Mammary epithelial cell (primary cell): ENCODE measurements around the gene WDR81.

Source experiments
- EZH2 ChIP-seq: IDR thresholded peaks from 2 replicates; pipeline ENCODE4 v1.6.1; 2012; ENCODE audit warnings: low read length, inconsistent platforms, borderline replicate concordance
- TF ChIP-seq, protein P1 (sequence below), 2 donors: IDR thresholded peaks in 1 of 2; conservative IDR thresholded peaks in 1 of 2; 2 replicates each; pipeline ENCODE4 v1.5.1; 2011 to 2012; ENCODE audit warnings: inconsistent platforms in 2 of 2, low read length in 2 of 2, mild to moderate bottlenecking in 2 of 2, control low read depth in 1 of 2, low read depth in 1 of 2; ENCODE audit not compliant: insufficient read depth in 1 of 2; ENCODE audit errors: extremely low read depth in 1 of 2

DNA sequence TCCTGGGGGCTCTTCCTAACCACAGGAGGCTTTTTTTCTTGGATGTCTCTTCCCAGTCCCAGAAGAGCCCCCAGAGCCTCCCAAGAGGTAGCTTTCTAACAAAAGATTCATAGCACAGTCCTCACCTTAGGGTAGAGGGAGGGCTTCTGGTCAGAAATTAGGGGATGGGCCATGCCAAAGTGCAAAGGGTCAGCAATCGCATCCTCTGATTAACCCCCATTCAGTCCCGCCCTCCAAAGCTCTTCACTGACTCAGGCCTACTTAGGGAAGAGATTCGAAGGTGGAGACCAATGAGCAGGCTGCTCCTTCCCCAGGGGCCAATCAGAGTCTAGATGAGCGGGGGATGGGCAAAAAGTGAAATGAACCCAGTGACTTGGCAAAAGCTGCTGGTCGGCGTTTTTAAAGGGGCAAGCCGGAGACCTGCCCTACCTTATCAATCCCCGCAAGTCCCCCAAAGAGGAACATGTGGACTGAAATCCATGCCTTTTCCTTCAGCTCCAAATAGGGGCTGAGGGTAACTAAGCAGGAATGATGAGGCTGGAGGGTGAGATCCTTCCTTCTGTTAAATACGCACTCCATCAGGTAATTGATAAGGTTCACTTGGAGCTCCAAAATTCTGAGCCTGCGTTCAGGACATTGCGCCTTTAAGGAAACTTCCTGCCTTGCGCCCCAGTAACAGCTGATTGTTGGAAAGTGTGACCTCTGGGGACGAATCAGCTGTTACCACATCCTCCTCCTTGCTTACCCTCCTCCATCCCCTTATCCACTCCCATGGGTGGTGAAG, 7.4 kb upstream of the WDR81 start:
- TF ChIP-seq, protein P1, sequence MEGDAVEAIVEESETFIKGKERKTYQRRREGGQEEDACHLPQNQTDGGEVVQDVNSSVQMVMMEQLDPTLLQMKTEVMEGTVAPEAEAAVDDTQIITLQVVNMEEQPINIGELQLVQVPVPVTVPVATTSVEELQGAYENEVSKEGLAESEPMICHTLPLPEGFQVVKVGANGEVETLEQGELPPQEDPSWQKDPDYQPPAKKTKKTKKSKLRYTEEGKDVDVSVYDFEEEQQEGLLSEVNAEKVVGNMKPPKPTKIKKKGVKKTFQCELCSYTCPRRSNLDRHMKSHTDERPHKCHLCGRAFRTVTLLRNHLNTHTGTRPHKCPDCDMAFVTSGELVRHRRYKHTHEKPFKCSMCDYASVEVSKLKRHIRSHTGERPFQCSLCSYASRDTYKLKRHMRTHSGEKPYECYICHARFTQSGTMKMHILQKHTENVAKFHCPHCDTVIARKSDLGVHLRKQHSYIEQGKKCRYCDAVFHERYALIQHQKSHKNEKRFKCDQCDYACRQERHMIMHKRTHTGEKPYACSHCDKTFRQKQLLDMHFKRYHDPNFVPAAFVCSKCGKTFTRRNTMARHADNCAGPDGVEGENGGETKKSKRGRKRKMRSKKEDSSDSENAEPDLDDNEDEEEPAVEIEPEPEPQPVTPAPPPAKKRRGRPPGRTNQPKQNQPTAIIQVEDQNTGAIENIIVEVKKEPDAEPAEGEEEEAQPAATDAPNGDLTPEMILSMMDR (conservative IDR thresholded peaks at IDR 0.05 in 1 of 2, IDR thresholded peaks at IDR 0.05 in 1 of 2; ENCODE audit: extremely low read depth in 1 of 2, insufficient read depth in 1 of 2, low read depth in 1 of 2, low read length in 2 of 2): no peak
- no peak for TF ChIP-seq EZH2
